HepG2 (cell line): ENCODE data around the gene MED23. TPM values are rescaled to one million over a fixed set of nuclear protein-coding genes. Genes with fewer than 3 reads are reported as not detected.

Experiments used
- ATAC-seq: fragments of 200-7000 bp; cut with Tn5 transposase; 3 replicates; pipeline ENCODE4 v1.9.1; 2020; ENCODE audit warnings: mild to moderate bottlenecking, moderate library complexity
- BruUV-seq: library from RNA; stranded (reverse); fragments of 400-500 nt; replicated peaks from 2 replicates; lab custom pipeline; 2021; lab: Mats Ljungman, UMichigan
- CTCF ChIA-PET: fragments of 300-600 bp; formaldehyde crosslinking; extraction: SDS; loops from one replicate; lab custom pipeline; 2021; ENCODE audit warnings: low total read pairs, inconsistent platforms, low intra/inter-chr PET ratio; lab: Yijun Ruan, JAX
- POLR2A ChIA-PET: fragments of 350-600 bp; sonication (Branson Sonifier 250); formaldehyde crosslinking; loops from one replicate; lab custom pipeline; 2020; ENCODE audit warnings: antibody characterized with exemption, inconsistent platforms; lab: Yijun Ruan, JAX
- DNase-seq: peaks from one replicate; pipeline ENCODE4 v3.0.0-alpha.2; 2015; ENCODE audit warnings: low spot score
- FAIRE-seq: peaks from 3 replicates; lab custom pipeline; 2011; peaks lifted over from hg19 to GRCh38; lab: Jason Lieb, UNC
- H2AFZ ChIP-seq: one replicate; pipeline ENCODE4 v1.6.1; 2011; ENCODE audit warnings: low read length, inconsistent platforms
- H3K27ac ChIP-seq: fragments of 300-600 bp; 3 replicates; pipeline ENCODE4 v1.8.0; 2011; ENCODE audit warnings: mixed run types, mild to moderate bottlenecking, mixed read lengths, low read length, inconsistent platforms; ENCODE audit not compliant: insufficient read depth; ENCODE audit errors: extremely low read length
- H3K27me3 ChIP-seq, 2 experiments: fragments of 200-600 bp in 1 of 2; 2 replicates in 1 of 2; 3 replicates in 1 of 2; pipeline versions ENCODE4 v1.6.0 to v1.8.0; 2011; ENCODE audit warnings: low read length in 2 of 2, mild to moderate bottlenecking in 2 of 2, moderate library complexity in 2 of 2, inconsistent platforms in 1 of 2; ENCODE audit not compliant: insufficient read depth in 2 of 2, control insufficient read depth in 1 of 2
- H3K36me3 ChIP-seq, 2 experiments: fragments of 200-600 bp in 1 of 2; replicated peaks in 1 of 2; 2 replicates in 1 of 2; 3 replicates in 1 of 2; pipeline versions ENCODE4 v1.5.1 to v1.8.0; 2011; ENCODE audit warnings: low read length in 2 of 2, inconsistent platforms in 1 of 2; ENCODE audit not compliant: insufficient read depth in 2 of 2, control insufficient read depth in 1 of 2
- H3K4me1 ChIP-seq: 2 replicates; pipeline ENCODE4 v1.5.1; 2012; ENCODE audit warnings: low read length, inconsistent platforms; ENCODE audit not compliant: insufficient read depth
- H3K4me2 ChIP-seq: 2 replicates; pipeline ENCODE4 v1.6.0; 2011; ENCODE audit warnings: low read depth, low read length, inconsistent platforms
- H3K4me3 ChIP-seq, 3 experiments: fragments of 200-600 bp in 1 of 3; sonication (generic), shearing (Covaris generic) in 1 of 3; replicated peaks in 1 of 3; 2 replicates each; pipeline ENCODE4 v1.5.1; 2011 to 2016; ENCODE audit warnings: low read length in 3 of 3, inconsistent platforms in 2 of 3, low read depth in 2 of 3, mild to moderate bottlenecking in 2 of 3, control low read depth in 1 of 3, mixed read lengths in 1 of 3; ENCODE audit not compliant: insufficient read depth in 1 of 3
- H3K79me2 ChIP-seq: one replicate; pipeline ENCODE4 v1.6.1; 2011; ENCODE audit warnings: low read length, inconsistent platforms; ENCODE audit not compliant: insufficient read depth
- H3K9ac ChIP-seq: 2 replicates; pipeline ENCODE4 v1.6.0; 2011; ENCODE audit warnings: mild to moderate bottlenecking, low read depth, low read length, inconsistent platforms; ENCODE audit not compliant: insufficient read depth
- H3K9me3 ChIP-seq: 2 replicates; pipeline ENCODE4 v1.5.1; 2012; ENCODE audit warnings: mild to moderate bottlenecking, low read length
- H4K20me1 ChIP-seq: 2 replicates; pipeline ENCODE4 v1.6.0; 2011; ENCODE audit warnings: inconsistent platforms, mild to moderate bottlenecking, low read length, moderate library complexity; ENCODE audit not compliant: insufficient read depth
- ATF7-NPFF ChIP-seq: sonication (generic); formaldehyde crosslinking; IDR thresholded peaks from 2 replicates; pipeline ENCODE4 v1.8.1; 2023; ENCODE audit warnings: mild to moderate bottlenecking, low read depth, missing genetic modification reagents, moderate library complexity
- CREM ChIP-seq, 2 experiments: sonication (generic) in 1 of 2; formaldehyde crosslinking in 1 of 2; IDR thresholded peaks; 2 replicates each; pipeline versions ENCODE4 v1.4.0 to v1.6.1; 2016 to 2020; ENCODE audit warnings: antibody characterized with exemption in 1 of 2, mild to moderate bottlenecking in 1 of 2, missing genetic modification reagents in 1 of 2
- EP300 ChIP-seq, 3 experiments: sonication (generic) in 1 of 3; formaldehyde crosslinking in 1 of 3; IDR thresholded peaks; 2 replicates each; pipeline versions ENCODE4 v1.5.1 to v1.6.1; 2011 to 2020; ENCODE audit warnings: low read depth in 2 of 3, low read length in 2 of 3, borderline replicate concordance in 1 of 3, improper control_type of control experiment in 1 of 3, mild to moderate bottlenecking in 1 of 3, missing genetic modification reagents in 1 of 3, moderate library complexity in 1 of 3
- GPN1 ChIP-seq: sonication (generic); formaldehyde crosslinking; IDR thresholded peaks from 2 replicates; pipeline ENCODE4 v1.5.1; 2020; ENCODE audit warnings: missing genetic modification reagents, borderline replicate concordance
- JUN ChIP-seq: sonication (generic); formaldehyde crosslinking; IDR thresholded peaks from 2 replicates; pipeline ENCODE4 v1.4.0; 2020; ENCODE audit warnings: mild to moderate bottlenecking, missing genetic modification reagents
- NFYC ChIP-seq: IDR thresholded peaks from 2 replicates; pipeline ENCODE4 v1.6.1; 2016; ENCODE audit warnings: missing genetic modification reagents, missing compliant biosample characterization
- NR2F2 ChIP-seq: IDR thresholded peaks from 2 replicates; pipeline ENCODE4 v1.6.1; 2012; ENCODE audit warnings: low read depth, inconsistent platforms, borderline replicate concordance
- RBAK ChIP-seq: sonication (generic); formaldehyde crosslinking; IDR thresholded peaks from 2 replicates; pipeline ENCODE4 v1.5.1; 2020; ENCODE audit warnings: mild to moderate bottlenecking, missing genetic modification reagents
- REPIN1 ChIP-seq: sonication (generic); formaldehyde crosslinking; IDR thresholded peaks from 2 replicates; pipeline ENCODE4 v1.8.0; 2022; ENCODE audit warnings: missing genetic modification reagents, low read depth, mild to moderate bottlenecking, borderline replicate concordance
- SNAPC2 ChIP-seq: sonication (generic); formaldehyde crosslinking; IDR thresholded peaks from 2 replicates; pipeline ENCODE4 v1.8.1; 2022; ENCODE audit warnings: mild to moderate bottlenecking, missing genetic modification reagents
- SP140L ChIP-seq: sonication (generic); formaldehyde crosslinking; IDR thresholded peaks from 2 replicates; pipeline ENCODE4 v1.4.0; 2020; ENCODE audit warnings: missing genetic modification reagents, borderline replicate concordance
- TMF1 ChIP-seq: sonication (generic); formaldehyde crosslinking; IDR thresholded peaks from 2 replicates; pipeline ENCODE4 v1.8.1; 2022; ENCODE audit warnings: low read depth, missing genetic modification reagents
- ZMYM2 ChIP-seq: sonication (generic); formaldehyde crosslinking; IDR thresholded peaks from 2 replicates; pipeline ENCODE4 v1.8.0; 2022; ENCODE audit warnings: mild to moderate bottlenecking, missing genetic modification reagents
- ZNF124 ChIP-seq: sonication (generic); formaldehyde crosslinking; IDR thresholded peaks from 2 replicates; pipeline ENCODE4 v1.4.0; 2020; ENCODE audit warnings: missing genetic modification reagents
- WGBS: methylation state at CpG from one replicate; pipeline ENCODE4 v1.1.6; 2017; ENCODE audit warnings: low lambda C conversion rate; 5-methylcytosine and 5-hydroxymethylcytosine counted together
- in situ Hi-C: cut with HindIII; loops from 2 replicates; pipeline ENCODE4 v1.10.0; 2017; ENCODE audit warnings: low pct_unique_long_range_greater_than_20kb; ENCODE audit not compliant: extremely low pct_ligation_motif_present
- intact Hi-C: fragments of 100-400 bp; cut with micrococcal nuclease; formaldehyde crosslinking; loops from one replicate; pipeline ENCODE4 v1.10.0; 2022; ENCODE audit not compliant: unreplicated experiment
- polyA plus RNA-seq, 8 experiments: library from polyadenylated mRNA; depleted of rRNA in 3 of 8; stranded (reverse) in 7 of 8; unstranded in 1 of 8; fragments of >200 nt; fragmentation: Illumina TruSeq in 4 of 8; extraction: Trizol in 4 of 8; gene quantifications; 2 replicates each; pipeline versions ENCODE4 v1.2.1 to v1.2.3, GENCODE V29; 2011 to 2016; ENCODE audit warnings: low read depth in 4 of 8, missing spikeins in 1 of 8, mixed read lengths in 1 of 8; ENCODE audit not compliant: insufficient read depth in 1 of 8
- total RNA-seq, 5 experiments: library from RNA; depleted of rRNA; stranded (reverse); fragments of >200 nt; fragmentation: Illumina TruSeq; extraction: Trizol; gene quantifications; 2 replicates each; pipeline ENCODE4 v1.2.3, GENCODE V29; 2016; ENCODE audit warnings: low read depth in 1 of 5
- TF ChIP-seq, protein P1 (sequence below): sonication (generic); formaldehyde crosslinking; IDR thresholded peaks from 2 replicates; pipeline ENCODE4 v1.8.0; 2022; ENCODE audit warnings: mild to moderate bottlenecking, missing genetic modification reagents

MED23 gene
- total and polyA plus RNA-seq, 2 of the 13 experiments (the other 11 are each of a cell fraction or from before 2014, with no cell fraction given), result 34.9 to 50.5 TPM

DNA sequence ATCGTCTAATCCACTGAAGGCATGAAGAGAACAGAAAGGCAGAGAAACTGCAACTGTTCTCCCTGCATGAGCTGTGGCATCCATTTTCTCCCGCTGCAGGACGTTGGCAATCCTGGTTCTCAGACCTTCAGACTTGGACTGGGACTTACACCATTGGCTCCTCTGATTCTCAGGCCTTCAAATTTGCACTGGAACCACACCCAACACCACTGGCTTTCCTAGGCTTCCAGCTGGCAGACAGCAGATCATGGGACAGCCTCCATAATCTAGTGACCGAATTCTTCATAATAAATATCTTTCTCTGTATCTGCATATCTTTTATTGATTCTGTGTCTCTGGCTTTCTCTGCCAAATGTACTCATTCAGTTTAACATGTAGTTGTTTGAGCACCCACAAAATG is 69.1 kb downstream of the MED23 start:
- DNase-seq (no peak), FAIRE-seq (no peak), ATAC-seq (no peak)
- Histone ChIP-seq H2AFZ (no peak overlapping the region), H3K4me1 (peaks cover 14% of the 10 kb centered on the region), H3K36me3 (no peaks in the 10 kb centered on the region), H3K9ac (no peak overlapping the region), H3K79me2 (no peaks in the 10 kb centered on the region), H4K20me1 (no peaks in the 10 kb centered on the region)
- POLR2A ChIA-PET, result no interaction called here
- 87% methylated on average over 4 of the region's 4 CpGs for WGBS
- intact Hi-C loops, result no loop called here
- TF ChIP-seq ATF7-NPFF (CRISPR knock-in tag), result no peak
- TF ChIP-seq NFYC (CRISPR knock-in tag), result no peak
- TF ChIP-seq, protein P1, sequence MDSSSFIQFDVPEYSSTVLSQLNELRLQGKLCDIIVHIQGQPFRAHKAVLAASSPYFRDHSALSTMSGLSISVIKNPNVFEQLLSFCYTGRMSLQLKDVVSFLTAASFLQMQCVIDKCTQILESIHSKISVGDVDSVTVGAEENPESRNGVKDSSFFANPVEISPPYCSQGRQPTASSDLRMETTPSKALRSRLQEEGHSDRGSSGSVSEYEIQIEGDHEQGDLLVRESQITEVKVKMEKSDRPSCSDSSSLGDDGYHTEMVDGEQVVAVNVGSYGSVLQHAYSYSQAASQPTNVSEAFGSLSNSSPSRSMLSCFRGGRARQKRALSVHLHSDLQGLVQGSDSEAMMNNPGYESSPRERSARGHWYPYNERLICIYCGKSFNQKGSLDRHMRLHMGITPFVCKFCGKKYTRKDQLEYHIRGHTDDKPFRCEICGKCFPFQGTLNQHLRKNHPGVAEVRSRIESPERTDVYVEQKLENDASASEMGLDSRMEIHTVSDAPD, result no peak
- TF ChIP-seq, all 625 proteins: peak for 0
- CTCF ChIA-PET, result no interaction called here
- Histone ChIP-seq H3K27me3 (no peaks in the 10 kb centered on the region), H3K27ac (no peak overlapping the region), H3K4me3 (no peak overlapping the region), H3K4me2 (no peak overlapping the region), H3K9me3 (no peaks in the 10 kb centered on the region)
- BruUV-seq, result no TSS peak
- in situ Hi-C loops, result no loop called here

DNA sequence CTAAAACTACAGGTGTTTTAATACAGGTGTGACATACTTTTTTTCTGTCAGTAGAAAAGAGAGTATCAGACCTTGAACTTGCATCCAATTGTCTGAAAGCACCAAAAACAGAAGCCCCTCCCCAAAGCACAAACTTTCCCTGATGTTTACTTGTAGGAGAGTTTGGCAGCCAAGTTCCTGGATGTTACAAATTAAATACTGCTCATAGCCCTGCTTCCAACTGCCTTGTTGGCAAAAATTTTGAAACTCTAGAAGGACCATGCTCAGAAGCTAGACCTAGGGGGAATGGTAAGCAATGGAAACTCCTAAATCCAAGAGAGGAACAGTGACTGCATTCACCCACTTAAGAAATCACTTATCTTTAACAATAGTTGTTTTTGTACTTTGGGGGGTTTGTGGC is 72.0 kb downstream of the MED23 start:
- in situ Hi-C loops, result no loop called here
- Histone ChIP-seq H4K20me1 (no peaks in the 10 kb centered on the region), H3K79me2 (no peaks in the 10 kb centered on the region), H2AFZ (no peak overlapping the region), H3K9ac (no peak overlapping the region), H3K9me3 (no peaks in the 10 kb centered on the region), H3K4me3 (no peak overlapping the region), H3K27me3 (no peaks in the 10 kb centered on the region), H3K4me2 (peak overlapping the region; percentile 8; the same call in 1 of the 2 replicates), H3K4me1 (peaks cover 29% of the 10 kb centered on the region), H3K36me3 (no peaks in the 10 kb centered on the region), H3K27ac (peak overlapping the region; percentile 14)
- peak; percentile 40; the same call in 2 of the 3 replicates for ATAC-seq
- POLR2A ChIA-PET, result interaction anchor here (1.0 to 1.5 kb wide), 2 partner anchors 20 to 72 kb away, joined by 3 read pairs; partner anchors contain the start of gene MED23
- DNase-seq, result no peak
- CTCF ChIA-PET, result no interaction called here
- BruUV-seq, result no TSS peak
- intact Hi-C loops, result no loop called here
- FAIRE-seq, result no peak
- TF ChIP-seq REPIN1 (CRISPR knock-in tag) (no peak), CREM (IDR thresholded peaks at IDR 0.05) (peak; percentile 12; the same call in 1 of the 2 replicates), CREM (CRISPR knock-in tag; IDR thresholded peaks at IDR 0.05) (no peak), SP140L (no peak), ZMYM2 (no peak), JUN (CRISPR knock-in tag) (no peak), ZNF124 (no peak), RBAK (CRISPR knock-in tag) (no peak), NR2F2 (no peak), SNAPC2 (CRISPR knock-in tag) (no peak), TMF1 (CRISPR knock-in tag) (no peak), GPN1 (no peak), EP300 (IDR thresholded peaks at IDR 0.05; ENCODE audit: low read depth in 2 of 2, low read length in 2 of 2) (peak in 1 of 2 experiments; percentile 18; a peak in 1 of 4 replicates), EP300 (CRISPR knock-in tag; IDR thresholded peaks at IDR 0.05; ENCODE audit: borderline replicate concordance) (no peak)
